ENCODE results near the gene TMIGD2. TPM values are rescaled to one million over a fixed set of nuclear protein-coding genes. Genes with fewer than 3 reads are reported as not detected.

TMIGD2 gene
- polyA plus RNA-seq, 1 donor from 2014 or later: not detected

GRCh38 chr19:4284974-4285373 is 17.2 kb downstream of the TMIGD2 start:
- Histone ChIP-seq H3K9me2 (ENCODE audit: insufficient read depth, low read length) (no peaks in the 10 kb centered on the region), H3K27me3 (ENCODE audit: insufficient read depth, low read depth, low read length) (no peaks in the 10 kb centered on the region), H3K4me2 (ENCODE audit: low read length) (no peak overlapping the region)

GRCh38 chr19:4284176-4284958 is 17.8 kb downstream of the TMIGD2 start:
- TF ChIP-seq POLR2AphosphoS5 (IDR thresholded peaks at IDR 0.05) (no peak), TAF1 (IDR thresholded peaks at IDR 0.05; ENCODE audit: low read depth) (no peak)
- Histone ChIP-seq H3K27me3 (ENCODE audit: insufficient read depth, low read depth, low read length) (no peaks in the 10 kb centered on the region), H3K9me3 (ENCODE audit: low read length) (no peaks in the 10 kb centered on the region), H3K36me3 (ENCODE audit: insufficient read depth, low read length) (no peaks in the 10 kb centered on the region), H3K27ac (ENCODE audit: low read length) (no peak overlapping the region), H3K9ac (ENCODE audit: low read length) (no peak overlapping the region), H3K4me3 (ENCODE audit: low read length) (no peak overlapping the region), H3K9me2 (ENCODE audit: insufficient read depth, low read length) (no peaks in the 10 kb centered on the region), H3F3A (ENCODE audit: insufficient read depth, low read length, poor library complexity, severe bottlenecking) (no peaks in the 10 kb centered on the region), H4K20me1 (ENCODE audit: insufficient read depth) (no peaks in the 10 kb centered on the region), H3K79me2 (replicated peaks; ENCODE audit: insufficient read depth, low read length) (peaks cover 9% of the 10 kb centered on the region), H2AFZ (ENCODE audit: low read depth, low read length) (no peak overlapping the region), H3K4me2 (ENCODE audit: low read length) (no peak overlapping the region)

More at GRCh38 chr19:4284974-4285373, 17.2 kb downstream of the TMIGD2 start:
- H3K9ac ChIP-seq (ENCODE audit: low read length): no peak overlapping the region
- TF ChIP-seq CTCF (IDR thresholded peaks at IDR 0.05; ENCODE audit: poor library complexity, severe bottlenecking) (no peak), EZH2 (IDR thresholded peaks at IDR 0.05; ENCODE audit: borderline replicate concordance, insufficient read depth, low read length, poor library complexity, severe bottlenecking) (no peak), POLR2AphosphoS5 (IDR thresholded peaks at IDR 0.05) (no peak), RAD21 (conservative IDR thresholded peaks at IDR 0.05) (no peak)
- no peaks in the 10 kb centered on the region for H3K9me3 ChIP-seq (ENCODE audit: low read length)
- H2AFZ ChIP-seq (ENCODE audit: low read depth, low read length): no peak overlapping the region
- H3K4me3 ChIP-seq (ENCODE audit: low read length): no peak overlapping the region
- peaks cover 9% of the 10 kb centered on the region for H3K79me2 ChIP-seq (replicated peaks; ENCODE audit: insufficient read depth, low read length)
- H4K20me1 ChIP-seq (ENCODE audit: insufficient read depth): no peaks in the 10 kb centered on the region
- H3K36me3 ChIP-seq (ENCODE audit: insufficient read depth, low read length): no peaks in the 10 kb centered on the region
- no peaks in the 10 kb centered on the region for H3F3A ChIP-seq (ENCODE audit: insufficient read depth, low read length, poor library complexity, severe bottlenecking)
- no peak overlapping the region for H3K27ac ChIP-seq (ENCODE audit: low read length)

- peak overlapping the region; percentile 92 for H3K9ac ChIP-seq (ENCODE audit: low read length)
- H3K4me3 ChIP-seq (ENCODE audit: low read length): peak overlapping the region; percentile 89
- peak overlapping the region; percentile 86 for H3K27ac ChIP-seq (ENCODE audit: low read length)
- H3K79me2 ChIP-seq (replicated peaks; ENCODE audit: insufficient read depth, low read length): peaks cover 9% of the 10 kb centered on the region
- TF ChIP-seq EP300 (conservative IDR thresholded peaks at IDR 0.05; ENCODE audit: poor library complexity, severe bottlenecking) (peak; percentile 21), SMC3 (conservative IDR thresholded peaks at IDR 0.05; ENCODE audit: poor library complexity) (peak; percentile 33), CTCF (IDR thresholded peaks at IDR 0.05; ENCODE audit: poor library complexity, severe bottlenecking) (peak; percentile 31), REST (IDR thresholded peaks at IDR 0.05; ENCODE audit: borderline replicate concordance) (no peak), POLR2AphosphoS5 (IDR thresholded peaks at IDR 0.05) (no peak), MXI1 (conservative IDR thresholded peaks at IDR 0.05; ENCODE audit: poor library complexity, severe bottlenecking) (peak; percentile 48), TAF1 (IDR thresholded peaks at IDR 0.05; ENCODE audit: low read depth) (no peak), EZH2 (IDR thresholded peaks at IDR 0.05; ENCODE audit: borderline replicate concordance, insufficient read depth, low read length, poor library complexity, severe bottlenecking) (no peak), RAD21 (conservative IDR thresholded peaks at IDR 0.05) (no peak)
- no peaks in the 10 kb centered on the region for H3K36me3 ChIP-seq (ENCODE audit: insufficient read depth, low read length)
- no peaks in the 10 kb centered on the region for H3K9me3 ChIP-seq (ENCODE audit: low read length)
- H3F3A ChIP-seq (ENCODE audit: insufficient read depth, low read length, poor library complexity, severe bottlenecking): no peaks in the 10 kb centered on the region
- peak overlapping the region; percentile 5 for H2AFZ ChIP-seq (ENCODE audit: low read depth, low read length)
- peak overlapping the region; percentile 97 for H3K4me2 ChIP-seq (ENCODE audit: low read length)
- H3K27me3 ChIP-seq (ENCODE audit: insufficient read depth, low read depth, low read length): no peaks in the 10 kb centered on the region
- no peaks in the 10 kb centered on the region for H4K20me1 ChIP-seq (ENCODE audit: insufficient read depth)
- no peaks in the 10 kb centered on the region for H3K9me2 ChIP-seq (ENCODE audit: insufficient read depth, low read length)
Measured at GRCh38 chr19:4279530-4280422, 22.4 kb downstream of the TMIGD2 start.
